Adrenal gland (tissue), 5 donors: ENCODE results near the gene SH3YL1.

Experiments used
- POLR2A ChIP-seq, 2 donors: fragments of 450-650 bp; IDR thresholded peaks; one replicate each; pipeline ENCODE4 v1.6.1; 2017; ENCODE audit warnings: antibody characterized with exemption in 2 of 2, mild to moderate bottlenecking in 2 of 2, moderate library complexity in 1 of 2
- TF ChIP-seq, protein P1 (sequence below), 6 experiments: fragments of 450-650 bp in 4 of 6; fragments of 200-600 bp in 2 of 6; sonication (generic) in 1 of 6; IDR thresholded peaks; 1 replicate in 5 of 6; 2 replicates in 1 of 6; pipeline versions ENCODE4 v1.5.1 to v1.8.0; 2016 to 2021; ENCODE audit warnings: antibody characterized with exemption in 6 of 6, mild to moderate bottlenecking in 2 of 6, moderate library complexity in 1 of 6
- donor health status: DM: no; HTN: no; CAD: no.

DNA sequence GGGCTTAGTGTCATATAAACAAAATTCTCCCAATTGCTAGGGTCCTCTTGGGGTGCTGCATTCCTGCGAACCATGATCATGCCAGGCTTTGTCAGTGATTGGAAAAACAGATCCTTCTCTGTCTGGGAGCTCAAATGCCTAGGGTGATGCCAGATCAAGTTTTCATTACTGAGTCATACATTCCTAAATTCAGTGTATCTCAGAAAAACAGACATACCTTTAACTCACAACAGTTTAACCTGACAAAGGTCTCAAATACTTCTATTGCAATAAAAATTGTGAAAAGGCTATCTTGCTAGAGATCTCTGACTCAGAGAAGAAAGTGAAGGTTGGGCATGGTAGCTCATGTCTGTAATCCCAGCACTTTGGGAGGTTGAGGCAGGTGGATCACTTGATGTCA lies 86.9 kb downstream of the SH3YL1 start:
- TF ChIP-seq, protein P1, sequence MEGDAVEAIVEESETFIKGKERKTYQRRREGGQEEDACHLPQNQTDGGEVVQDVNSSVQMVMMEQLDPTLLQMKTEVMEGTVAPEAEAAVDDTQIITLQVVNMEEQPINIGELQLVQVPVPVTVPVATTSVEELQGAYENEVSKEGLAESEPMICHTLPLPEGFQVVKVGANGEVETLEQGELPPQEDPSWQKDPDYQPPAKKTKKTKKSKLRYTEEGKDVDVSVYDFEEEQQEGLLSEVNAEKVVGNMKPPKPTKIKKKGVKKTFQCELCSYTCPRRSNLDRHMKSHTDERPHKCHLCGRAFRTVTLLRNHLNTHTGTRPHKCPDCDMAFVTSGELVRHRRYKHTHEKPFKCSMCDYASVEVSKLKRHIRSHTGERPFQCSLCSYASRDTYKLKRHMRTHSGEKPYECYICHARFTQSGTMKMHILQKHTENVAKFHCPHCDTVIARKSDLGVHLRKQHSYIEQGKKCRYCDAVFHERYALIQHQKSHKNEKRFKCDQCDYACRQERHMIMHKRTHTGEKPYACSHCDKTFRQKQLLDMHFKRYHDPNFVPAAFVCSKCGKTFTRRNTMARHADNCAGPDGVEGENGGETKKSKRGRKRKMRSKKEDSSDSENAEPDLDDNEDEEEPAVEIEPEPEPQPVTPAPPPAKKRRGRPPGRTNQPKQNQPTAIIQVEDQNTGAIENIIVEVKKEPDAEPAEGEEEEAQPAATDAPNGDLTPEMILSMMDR (IDR thresholded peaks at IDR 0.05) = no peak
- no peak for TF ChIP-seq POLR2A (IDR thresholded peaks at IDR 0.05)
